K562 (cell line): ENCODE measurements around the gene PIGV. TPM values are rescaled to one million over a fixed set of nuclear protein-coding genes. Genes with fewer than 3 reads are reported as not detected.

Experiments used
- ATF1 ChIP-seq, 2 experiments: fragments of 450-650 bp in 1 of 2; IDR thresholded peaks; 2 replicates each; pipeline ENCODE4 v1.6.1; 2016; ENCODE audit warnings: missing compliant biosample characterization in 1 of 2, missing genetic modification characterization in 1 of 2
- BHLHE40 ChIP-seq: IDR thresholded peaks from 2 replicates; pipeline ENCODE4 v1.6.1; 2011; ENCODE audit warnings: low read length, improper control_type of control experiment
- CBFB ChIP-seq: sonication (generic); formaldehyde crosslinking; IDR thresholded peaks from 2 replicates; pipeline ENCODE4 v1.4.0; 2020; ENCODE audit warnings: mild to moderate bottlenecking, missing genetic modification reagents
- CREM ChIP-seq: IDR thresholded peaks from 2 replicates; pipeline ENCODE4 v1.6.1; 2014; ENCODE audit warnings: antibody characterized with exemption, low read depth
- ELF1 ChIP-seq: fragments of 200-800 bp; sonication (Bioruptor generic); IDR thresholded peaks from 2 replicates; pipeline ENCODE4 v1.6.1; 2016; ENCODE audit warnings: missing genetic modification characterization, missing compliant biosample characterization
- ETV6 ChIP-seq, 3 experiments: fragments of 150-350 bp in 1 of 3; sonication (generic) in 1 of 3; formaldehyde crosslinking in 1 of 3; IDR thresholded peaks; 2 replicates each; pipeline versions ENCODE4 v1.6.1 to v1.8.0; 2014 to 2022; ENCODE audit warnings: borderline replicate concordance in 2 of 3, low read depth in 2 of 3, antibody characterized with exemption in 1 of 3, low read length in 1 of 3, mild to moderate bottlenecking in 1 of 3, missing genetic modification reagents in 1 of 3
- GABPB1 ChIP-seq: sonication (generic); formaldehyde crosslinking; IDR thresholded peaks from 2 replicates; pipeline ENCODE4 v1.8.0; 2022; ENCODE audit warnings: mild to moderate bottlenecking, missing genetic modification reagents
- HDGF ChIP-seq: fragments of 450-650 bp; IDR thresholded peaks from 2 replicates; pipeline ENCODE4 v1.6.1; 2016
- HNRNPK ChIP-seq: fragments of 200-400 bp; formaldehyde crosslinking; IDR thresholded peaks from one replicate; pipeline ENCODE4 v1.6.1; 2018; ENCODE audit warnings: mild to moderate bottlenecking, low read depth, low read length; ENCODE audit not compliant: poor library complexity, severe bottlenecking
- NEUROD1 ChIP-seq: fragments of 150-350 bp; IDR thresholded peaks from 2 replicates; pipeline ENCODE4 v1.6.1; 2014; ENCODE audit warnings: borderline replicate concordance, low read length, low read depth; ENCODE audit not compliant: partially characterized antibody
- PHB2 ChIP-seq: fragments of 450-650 bp; IDR thresholded peaks from 2 replicates; pipeline ENCODE4 v1.6.1; 2017; ENCODE audit warnings: low read depth
- POLR2AphosphoS2 ChIP-seq: IDR thresholded peaks from 2 replicates; pipeline ENCODE4 v1.6.1; 2012; ENCODE audit warnings: low read length, improper control_type of control experiment
- RAD21 ChIP-seq, 2 experiments: fragments of 250-450 bp in 1 of 2; fragments of 450-650 bp in 1 of 2; sonication (Bioruptor Pico) in 1 of 2; formaldehyde crosslinking in 1 of 2; IDR thresholded peaks in 1 of 2; conservative IDR thresholded peaks in 1 of 2; 2 replicates each; pipeline versions ENCODE4 v1.4.0 to v1.8.0; 2020 to 2022; ENCODE audit warnings: mild to moderate bottlenecking in 2 of 2, moderate library complexity in 1 of 2
- ZFP1 ChIP-seq: fragments of 450-650 bp; formaldehyde crosslinking; IDR thresholded peaks from 2 replicates; pipeline ENCODE4 v1.4.0; 2020; ENCODE audit warnings: mild to moderate bottlenecking, mixed read lengths
- ZNF41 ChIP-seq: fragments of 250-450 bp; sonication (Bioruptor Pico); conservative IDR thresholded peaks from 2 replicates; pipeline ENCODE4 v1.4.0; 2020; ENCODE audit warnings: mild to moderate bottlenecking
- polyA plus RNA-seq, 8 experiments: library from polyadenylated mRNA; depleted of rRNA in 4 of 8; stranded (reverse) in 5 of 8; unstranded in 3 of 8; fragments of >200 nt; fragmentation: Nextera tagmentation in 2 of 8; fragmentation: Illumina TruSeq in 1 of 8; extraction: Ambion mirVana in 2 of 8; extraction: Trizol in 1 of 8; gene quantifications; 2 replicates each; pipeline versions ENCODE4 v1.2.1 to v1.2.3, GENCODE V29; 2011 to 2014; ENCODE audit warnings: inconsistent platforms in 1 of 8, missing spikeins in 1 of 8
- total RNA-seq, 7 experiments: library from RNA; depleted of rRNA in 6 of 7; stranded (reverse); fragments of >200 nt in 6 of 7; fragmentation: Illumina TruSeq in 2 of 7; extraction: Trizol in 2 of 7; gene quantifications; 2 replicates each; pipeline versions ENCODE4 v1.2.1 to v1.2.3, GENCODE V29; 2011 to 2021; ENCODE audit warnings: low replicate concordance in 1 of 7
- TF ChIP-seq, protein P1 (sequence below): fragments of 450-650 bp; IDR thresholded peaks from 2 replicates; pipeline ENCODE4 v1.6.1; 2017; ENCODE audit warnings: antibody characterized with exemption, mild to moderate bottlenecking
- TF ChIP-seq, protein P2 (sequence below): IDR thresholded peaks from 2 replicates; pipeline ENCODE4 v1.6.1; 2011; ENCODE audit not compliant: insufficient read length; ENCODE audit errors: extremely low read depth
- TF ChIP-seq, protein P3 (sequence below): fragments of 450-650 bp; formaldehyde crosslinking; IDR thresholded peaks from 2 replicates; pipeline ENCODE4 v1.4.0; 2020; ENCODE audit warnings: mild to moderate bottlenecking, moderate library complexity
- TF ChIP-seq, protein P4 (sequence below): fragments of 450-650 bp; formaldehyde crosslinking; IDR thresholded peaks from 2 replicates; pipeline ENCODE4 v1.4.0; 2020; ENCODE audit warnings: mild to moderate bottlenecking, moderate library complexity

Gene PIGV
- total and polyA plus RNA-seq, 9 of the 15 experiments (the other 6 are each of a cell fraction or from before 2014, with no cell fraction given) = 8.4 to 21.8 (median 11.7) TPM

DNA sequence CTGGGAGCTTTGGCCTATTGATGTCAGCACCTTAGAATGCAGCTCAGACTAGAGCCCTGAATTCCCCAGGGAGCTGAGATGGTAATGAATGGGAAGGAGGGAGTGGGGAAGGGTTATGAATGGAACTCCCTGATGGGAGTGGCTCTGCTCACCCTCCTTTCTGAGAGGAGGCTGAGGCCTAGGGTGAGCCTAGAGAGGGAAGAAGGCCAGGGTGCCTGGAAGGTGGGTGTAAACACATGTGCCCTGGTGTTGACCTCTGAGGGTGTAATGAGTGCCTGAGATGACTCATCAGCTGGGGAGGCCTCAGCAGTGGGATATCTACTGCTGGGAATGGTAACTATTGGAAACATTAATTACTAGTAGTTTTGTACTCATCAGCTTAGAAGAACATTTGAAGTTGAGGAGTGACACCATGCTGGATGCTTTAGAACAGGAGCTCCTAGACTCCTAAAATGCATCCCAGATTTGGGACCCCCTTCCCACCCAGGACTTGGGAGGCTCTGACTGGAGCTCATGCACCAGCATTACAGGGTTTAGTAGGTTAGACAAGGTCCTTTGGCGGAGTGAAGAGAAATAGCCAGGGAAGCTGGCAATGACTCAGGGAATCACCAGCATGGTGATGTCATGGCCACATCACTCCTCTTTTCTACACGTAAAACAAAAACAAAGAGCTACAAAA lies 16.0 kb upstream of the PIGV start (continued):
- TF ChIP-seq ETV6 (IDR thresholded peaks at IDR 0.05; ENCODE audit: borderline replicate concordance in 1 of 2, low read depth in 2 of 2, low read length in 1 of 2) (peak in 1 of 2 experiments; percentile 37; a peak in 1 of 4 replicates), ETV6 (CRISPR knock-in tag; IDR thresholded peaks at IDR 0.05; ENCODE audit: borderline replicate concordance) (no peak), NEUROD1 (peak; percentile 45), ELF1 (tag) (no peak), CREM (peak; percentile 79), ZNF41 (CRISPR knock-in tag) (0 out of 2 replicates have a peak, but pooled peaks have one; percentile 46), ZFP1 (CRISPR knock-in tag) (no peak), PHB2 (no peak), HDGF (peak; percentile 84; the same call in 1 of the 2 replicates), GABPB1 (CRISPR knock-in tag) (no peak), CBFB (no peak), HNRNPK (no peak), RAD21 (CRISPR knock-in tag; conservative IDR thresholded peaks at IDR 0.05 in 1 of 2, IDR thresholded peaks at IDR 0.05 in 1 of 2) (peak; percentile 10 to 38; a peak in 2 of 4 replicates), POLR2AphosphoS2 (no peak; the same call in 1 of the 2 replicates), ATF1 (CRISPR knock-in tag; IDR thresholded peaks at IDR 0.05) (no peak), ATF1 (tag; IDR thresholded peaks at IDR 0.05) (peak; percentile 63), BHLHE40 (peak; percentile 76)
- TF ChIP-seq, protein P1, sequence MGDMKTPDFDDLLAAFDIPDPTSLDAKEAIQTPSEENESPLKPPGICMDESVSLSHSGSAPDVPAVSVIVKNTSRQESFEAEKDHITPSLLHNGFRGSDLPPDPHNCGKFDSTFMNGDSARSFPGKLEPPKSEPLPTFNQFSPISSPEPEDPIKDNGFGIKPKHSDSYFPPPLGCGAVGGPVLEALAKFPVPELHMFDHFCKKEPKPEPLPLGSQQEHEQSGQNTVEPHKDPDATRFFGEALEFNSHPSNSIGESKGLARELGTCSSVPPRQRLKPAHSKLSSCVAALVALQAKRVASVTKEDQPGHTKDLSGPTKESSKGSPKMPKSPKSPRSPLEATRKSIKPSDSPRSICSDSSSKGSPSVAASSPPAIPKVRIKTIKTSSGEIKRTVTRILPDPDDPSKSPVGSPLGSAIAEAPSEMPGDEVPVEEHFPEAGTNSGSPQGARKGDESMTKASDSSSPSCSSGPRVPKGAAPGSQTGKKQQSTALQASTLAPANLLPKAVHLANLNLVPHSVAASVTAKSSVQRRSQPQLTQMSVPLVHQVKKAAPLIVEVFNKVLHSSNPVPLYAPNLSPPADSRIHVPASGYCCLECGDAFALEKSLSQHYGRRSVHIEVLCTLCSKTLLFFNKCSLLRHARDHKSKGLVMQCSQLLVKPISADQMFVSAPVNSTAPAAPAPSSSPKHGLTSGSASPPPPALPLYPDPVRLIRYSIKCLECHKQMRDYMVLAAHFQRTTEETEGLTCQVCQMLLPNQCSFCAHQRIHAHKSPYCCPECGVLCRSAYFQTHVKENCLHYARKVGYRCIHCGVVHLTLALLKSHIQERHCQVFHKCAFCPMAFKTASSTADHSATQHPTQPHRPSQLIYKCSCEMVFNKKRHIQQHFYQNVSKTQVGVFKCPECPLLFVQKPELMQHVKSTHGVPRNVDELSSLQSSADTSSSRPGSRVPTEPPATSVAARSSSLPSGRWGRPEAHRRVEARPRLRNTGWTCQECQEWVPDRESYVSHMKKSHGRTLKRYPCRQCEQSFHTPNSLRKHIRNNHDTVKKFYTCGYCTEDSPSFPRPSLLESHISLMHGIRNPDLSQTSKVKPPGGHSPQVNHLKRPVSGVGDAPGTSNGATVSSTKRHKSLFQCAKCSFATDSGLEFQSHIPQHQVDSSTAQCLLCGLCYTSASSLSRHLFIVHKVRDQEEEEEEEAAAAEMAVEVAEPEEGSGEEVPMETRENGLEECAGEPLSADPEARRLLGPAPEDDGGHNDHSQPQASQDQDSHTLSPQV = peak; percentile 90
- TF ChIP-seq, protein P2, sequence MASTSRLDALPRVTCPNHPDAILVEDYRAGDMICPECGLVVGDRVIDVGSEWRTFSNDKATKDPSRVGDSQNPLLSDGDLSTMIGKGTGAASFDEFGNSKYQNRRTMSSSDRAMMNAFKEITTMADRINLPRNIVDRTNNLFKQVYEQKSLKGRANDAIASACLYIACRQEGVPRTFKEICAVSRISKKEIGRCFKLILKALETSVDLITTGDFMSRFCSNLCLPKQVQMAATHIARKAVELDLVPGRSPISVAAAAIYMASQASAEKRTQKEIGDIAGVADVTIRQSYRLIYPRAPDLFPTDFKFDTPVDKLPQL = no peak
- TF ChIP-seq, protein P3, sequence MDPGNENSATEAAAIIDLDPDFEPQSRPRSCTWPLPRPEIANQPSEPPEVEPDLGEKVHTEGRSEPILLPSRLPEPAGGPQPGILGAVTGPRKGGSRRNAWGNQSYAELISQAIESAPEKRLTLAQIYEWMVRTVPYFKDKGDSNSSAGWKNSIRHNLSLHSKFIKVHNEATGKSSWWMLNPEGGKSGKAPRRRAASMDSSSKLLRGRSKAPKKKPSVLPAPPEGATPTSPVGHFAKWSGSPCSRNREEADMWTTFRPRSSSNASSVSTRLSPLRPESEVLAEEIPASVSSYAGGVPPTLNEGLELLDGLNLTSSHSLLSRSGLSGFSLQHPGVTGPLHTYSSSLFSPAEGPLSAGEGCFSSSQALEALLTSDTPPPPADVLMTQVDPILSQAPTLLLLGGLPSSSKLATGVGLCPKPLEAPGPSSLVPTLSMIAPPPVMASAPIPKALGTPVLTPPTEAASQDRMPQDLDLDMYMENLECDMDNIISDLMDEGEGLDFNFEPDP = 0 out of 2 replicates have a peak, but pooled peaks have one; percentile 66
- TF ChIP-seq, protein P4, sequence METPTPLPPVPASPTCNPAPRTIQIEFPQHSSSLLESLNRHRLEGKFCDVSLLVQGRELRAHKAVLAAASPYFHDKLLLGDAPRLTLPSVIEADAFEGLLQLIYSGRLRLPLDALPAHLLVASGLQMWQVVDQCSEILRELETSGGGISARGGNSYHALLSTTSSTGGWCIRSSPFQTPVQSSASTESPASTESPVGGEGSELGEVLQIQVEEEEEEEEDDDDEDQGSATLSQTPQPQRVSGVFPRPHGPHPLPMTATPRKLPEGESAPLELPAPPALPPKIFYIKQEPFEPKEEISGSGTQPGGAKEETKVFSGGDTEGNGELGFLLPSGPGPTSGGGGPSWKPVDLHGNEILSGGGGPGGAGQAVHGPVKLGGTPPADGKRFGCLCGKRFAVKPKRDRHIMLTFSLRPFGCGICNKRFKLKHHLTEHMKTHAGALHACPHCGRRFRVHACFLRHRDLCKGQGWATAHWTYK (CRISPR knock-in tag) = no peak
